WTC11 (cell line): ENCODE measurements around the gene TRIM75. TPM values are rescaled to one million over a fixed set of nuclear protein-coding genes. Genes with fewer than 3 reads are reported as not detected.
"Not testable (repeated sequence)": the region's sequence is repeated elsewhere in the genome, so short reads cannot be mapped to it uniquely, and the experiment has no call there.

Experiments
- ATAC-seq: fragments of 200-7000 bp; cut with Tn5 transposase; 2 replicates; pipeline ENCODE4 v1.10.0; 2021; ENCODE audit warnings: mild to moderate bottlenecking, moderate library complexity
- CTCF ChIA-PET: fragments of 300-600 bp; sonication (Branson Sonifier 250); formaldehyde crosslinking; loops from one replicate; lab custom pipeline; 2021; ENCODE audit warnings: antibody characterized with exemption; lab: Charles Lee
- POLR2A ChIA-PET: fragments of 350-600 bp; sonication (Branson Sonifier 250); formaldehyde crosslinking; loops from one replicate; lab custom pipeline; 2021; ENCODE audit warnings: antibody characterized with exemption; lab: Charles Lee
- DNase-seq: peaks from one replicate; pipeline ENCODE4 v3.0.0; 2021; ENCODE audit warnings: low spot score
- H3K27ac Mint-ChIP-seq: 2 replicates; pipeline ENCODE4 v1.8.0; 2021; ENCODE audit warnings: mixed read lengths
- H3K27me3 Mint-ChIP-seq: 2 replicates; pipeline ENCODE4 v1.8.0; 2021; ENCODE audit warnings: low read depth, mild to moderate bottlenecking, moderate library complexity, mixed read lengths
- H3K36me3 Mint-ChIP-seq: 2 replicates; pipeline ENCODE4 v1.8.0; 2021; ENCODE audit warnings: mixed read lengths
- H3K4me1 Mint-ChIP-seq: 2 replicates; pipeline ENCODE4 v1.8.0; 2022; ENCODE audit warnings: mixed read lengths
- H3K4me3 Mint-ChIP-seq: 2 replicates; pipeline ENCODE4 v1.8.0; 2021; ENCODE audit warnings: mild to moderate bottlenecking, moderate library complexity, mixed read lengths
- H3K9me3 Mint-ChIP-seq: 2 replicates; pipeline ENCODE4 v1.8.0; 2021; ENCODE audit warnings: mixed read lengths
- CREM ChIP-seq: sonication (generic); formaldehyde crosslinking; IDR thresholded peaks from 2 replicates; pipeline ENCODE4 v1.8.1; 2022; ENCODE audit warnings: mild to moderate bottlenecking, missing genetic modification reagents, moderate library complexity
- ESRRA ChIP-seq: sonication (generic); formaldehyde crosslinking; IDR thresholded peaks from 2 replicates; pipeline ENCODE4 v1.8.1; 2022; ENCODE audit warnings: mild to moderate bottlenecking, missing genetic modification reagents, borderline replicate concordance
- GRHL2 ChIP-seq: fragments of 250-450 bp; sonication (Bioruptor Pico); IDR thresholded peaks from 2 replicates; pipeline ENCODE4 v1.8.0; 2022; ENCODE audit warnings: mild to moderate bottlenecking, moderate library complexity; ENCODE audit not compliant: insufficient replicate concordance, severe bottlenecking
- HMGA2 ChIP-seq: fragments of 250-450 bp; sonication (Bioruptor Pico); IDR thresholded peaks from 2 replicates; pipeline ENCODE4 v1.4.0; 2021; ENCODE audit warnings: mild to moderate bottlenecking, moderate library complexity
- NFYB ChIP-seq: sonication (generic); formaldehyde crosslinking; conservative IDR thresholded peaks from 2 replicates; pipeline ENCODE4 v1.8.0; 2022; ENCODE audit warnings: low read depth, missing genetic modification reagents
- NR1H2 ChIP-seq: sonication (generic); formaldehyde crosslinking; IDR thresholded peaks from 2 replicates; pipeline ENCODE4 v1.9.0; 2021; ENCODE audit warnings: mild to moderate bottlenecking, moderate library complexity, missing genetic modification reagents
- PRRX2 ChIP-seq: fragments of 250-450 bp; sonication (Bioruptor Pico); IDR thresholded peaks from 2 replicates; pipeline ENCODE4 v1.8.0; 2021; ENCODE audit warnings: mild to moderate bottlenecking
- STAT6 ChIP-seq: sonication (generic); formaldehyde crosslinking; conservative IDR thresholded peaks from 2 replicates; pipeline ENCODE4 v1.8.1; 2023; ENCODE audit warnings: mild to moderate bottlenecking, low read depth, missing genetic modification reagents, moderate library complexity
- TCF7 ChIP-seq: sonication (generic); formaldehyde crosslinking; IDR thresholded peaks from 2 replicates; pipeline ENCODE4 v1.8.0; 2022; ENCODE audit warnings: mild to moderate bottlenecking, low read depth, missing genetic modification reagents, moderate library complexity
- USF1 ChIP-seq: sonication (generic); formaldehyde crosslinking; IDR thresholded peaks from 2 replicates; pipeline ENCODE4 v1.8.0; 2022; ENCODE audit warnings: mild to moderate bottlenecking, missing genetic modification reagents
- ZMAT4 ChIP-seq: fragments of 250-450 bp; sonication (Bioruptor Pico); IDR thresholded peaks from 2 replicates; pipeline ENCODE4 v1.9.0; 2021; ENCODE audit warnings: mild to moderate bottlenecking
- ZNF232 ChIP-seq: sonication (generic); formaldehyde crosslinking; IDR thresholded peaks from 2 replicates; pipeline ENCODE4 v1.8.0; 2022; ENCODE audit warnings: mild to moderate bottlenecking, missing genetic modification reagents
- ZNF263 ChIP-seq: sonication (generic); formaldehyde crosslinking; IDR thresholded peaks from 2 replicates; pipeline ENCODE4 v1.8.1; 2022; ENCODE audit warnings: low read depth, mild to moderate bottlenecking, moderate library complexity, missing genetic modification reagents
- ZNF396 ChIP-seq: fragments of 250-450 bp; sonication (Bioruptor Pico); IDR thresholded peaks from 2 replicates; pipeline ENCODE4 v1.8.0; 2021; ENCODE audit warnings: mild to moderate bottlenecking, moderate library complexity, borderline replicate concordance
- ZNF671 ChIP-seq: fragments of 250-450 bp; sonication (Bioruptor Pico); IDR thresholded peaks from 2 replicates; pipeline ENCODE4 v1.8.0; 2021; ENCODE audit warnings: mild to moderate bottlenecking
- total RNA-seq: library from RNA; stranded (reverse); gene quantifications from 3 replicates; pipeline ENCODE4 v1.2.3, GENCODE V29; 2021
- TF ChIP-seq, protein P1 (sequence below): sonication (generic); formaldehyde crosslinking; IDR thresholded peaks from 2 replicates; pipeline ENCODE4 v1.8.1; 2023; ENCODE audit warnings: mild to moderate bottlenecking, missing genetic modification reagents, moderate library complexity
- TF ChIP-seq, protein P2 (sequence below): fragments of 250-450 bp; sonication (Bioruptor Pico); IDR thresholded peaks from 2 replicates; pipeline ENCODE4 v2.1.2; 2022; ENCODE audit warnings: mild to moderate bottlenecking, moderate library complexity
- TF ChIP-seq, protein P3 (sequence below): sonication (generic); formaldehyde crosslinking; IDR thresholded peaks from 2 replicates; pipeline ENCODE4 v1.8.1; 2022; ENCODE audit warnings: low read depth, missing genetic modification reagents, borderline replicate concordance
- TF ChIP-seq, protein P4 (sequence below): sonication (generic); formaldehyde crosslinking; IDR thresholded peaks from 2 replicates; pipeline ENCODE4 v1.8.1; 2022; ENCODE audit warnings: missing genetic modification reagents, borderline replicate concordance

Gene TRIM75
- total RNA-seq, 1 experiment from 2014 or later = not detected

DNA sequence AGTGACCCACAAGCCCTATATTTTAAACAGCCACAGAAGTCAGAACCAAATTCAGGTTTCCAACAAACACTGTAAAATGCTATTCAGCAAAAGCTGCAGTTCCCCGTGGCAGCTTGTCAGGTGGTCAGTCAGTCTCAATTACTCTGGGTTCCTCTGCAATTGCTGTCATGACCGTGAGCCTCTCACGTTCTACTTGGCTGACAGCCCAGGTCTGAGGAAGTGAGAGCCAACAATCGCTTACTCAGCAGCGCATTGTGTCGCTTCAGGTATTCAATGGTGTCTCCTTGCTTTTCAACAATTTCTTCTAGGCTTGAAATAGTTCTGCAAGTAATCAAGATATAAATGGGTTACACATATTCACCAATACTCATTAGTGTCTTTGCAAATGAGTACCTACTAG is 25.8 kb downstream of the TRIM75 start:
- H3K27me3 Mint-ChIP-seq = no peaks in the 10 kb centered on the region
- H3K27ac Mint-ChIP-seq = no peak overlapping the region
- ATAC-seq = no peak
- no peak overlapping the region for H3K4me3 Mint-ChIP-seq
- CTCF ChIA-PET = no interaction called here
- no peaks in the 10 kb centered on the region for H3K4me1 Mint-ChIP-seq
- peaks cover 11% of the 10 kb centered on the region for H3K36me3 Mint-ChIP-seq
- POLR2A ChIA-PET = no interaction called here
- no peak for DNase-seq
- no peaks in the 10 kb centered on the region for H3K9me3 Mint-ChIP-seq
- TF ChIP-seq ZNF232 (CRISPR knock-in tag) = no peak
- no peak for TF ChIP-seq USF1 (CRISPR knock-in tag)
- no peak for TF ChIP-seq GRHL2

DNA sequence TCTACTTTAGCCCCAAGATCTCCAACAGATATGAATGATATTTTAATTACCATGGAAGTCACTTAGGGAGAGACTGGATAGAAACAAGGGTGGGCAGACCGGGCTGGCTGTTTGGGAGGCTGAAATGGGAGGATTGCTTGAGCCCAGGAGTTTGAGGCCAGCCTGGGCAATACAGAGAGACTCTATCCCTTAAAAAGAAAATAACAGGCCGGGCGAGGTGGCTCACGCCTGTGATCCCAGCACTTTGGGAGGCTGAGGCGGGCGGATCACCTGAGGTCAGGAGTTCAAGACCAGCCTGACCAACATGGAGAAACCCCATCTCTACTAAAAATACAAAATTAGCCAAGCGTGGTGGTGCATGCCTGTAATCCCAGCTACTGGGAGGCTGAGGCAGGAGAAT is 31.1 kb downstream of the TRIM75 start:
- H3K4me3 Mint-ChIP-seq, H3K9me3 Mint-ChIP-seq, DNase-seq, CTCF ChIA-PET, H3K4me1 Mint-ChIP-seq, H3K27me3 Mint-ChIP-seq, ATAC-seq, H3K27ac Mint-ChIP-seq: not testable (repeated sequence)
- POLR2A ChIA-PET = interaction anchor here (0.7 kb wide), 1 partner anchor 8 kb away, joined by 5 read pairs; no protein-coding TSS in a partner anchor
- peaks cover 28% of the 10 kb centered on the region for H3K36me3 Mint-ChIP-seq

DNA sequence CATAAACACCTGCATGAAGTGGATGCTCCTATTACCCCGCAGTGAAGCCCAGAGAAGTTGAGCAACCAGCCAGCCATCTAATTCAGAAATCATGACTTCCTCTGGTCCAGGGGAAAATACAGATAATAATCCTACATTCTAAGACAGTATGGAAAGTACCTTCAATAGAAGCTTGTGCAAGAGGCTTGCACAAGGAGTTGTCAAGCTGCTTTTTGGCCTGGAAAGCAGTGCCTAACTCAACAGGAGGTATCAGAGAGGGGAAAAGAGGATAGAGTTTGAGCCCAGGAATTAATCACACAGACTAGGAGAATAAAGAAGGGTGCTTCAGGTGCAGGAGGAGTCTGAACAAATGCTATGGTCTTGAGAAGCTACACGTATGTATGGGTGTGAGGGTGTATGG is 32.3 kb downstream of the TRIM75 start:
- DNase-seq (no peak), ATAC-seq (no peak)
- Mint-ChIP-seq H3K27ac (no peak overlapping the region), H3K4me3 (no peak overlapping the region), H3K27me3 (no peaks in the 10 kb centered on the region), H3K36me3 (peaks cover 32% of the 10 kb centered on the region), H3K9me3 (no peaks in the 10 kb centered on the region), H3K4me1 (no peaks in the 10 kb centered on the region)
- CTCF ChIA-PET = no interaction called here
- TF ChIP-seq ZMAT4 (CRISPR knock-in tag) (no peak), HMGA2 (CRISPR knock-in tag) (no peak), NR1H2 (CRISPR knock-in tag) (no peak)
- POLR2A ChIA-PET = interaction anchor here (0.6 kb wide), 1 partner anchor 104 kb away, joined by 9 read pairs; no protein-coding TSS in a partner anchor

- DNase-seq = no peak
- TF ChIP-seq, protein P1, sequence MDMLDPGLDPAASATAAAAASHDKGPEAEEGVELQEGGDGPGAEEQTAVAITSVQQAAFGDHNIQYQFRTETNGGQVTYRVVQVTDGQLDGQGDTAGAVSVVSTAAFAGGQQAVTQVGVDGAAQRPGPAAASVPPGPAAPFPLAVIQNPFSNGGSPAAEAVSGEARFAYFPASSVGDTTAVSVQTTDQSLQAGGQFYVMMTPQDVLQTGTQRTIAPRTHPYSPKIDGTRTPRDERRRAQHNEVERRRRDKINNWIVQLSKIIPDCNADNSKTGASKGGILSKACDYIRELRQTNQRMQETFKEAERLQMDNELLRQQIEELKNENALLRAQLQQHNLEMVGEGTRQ (CRISPR knock-in tag) = no peak
- TF ChIP-seq CREM = no peak
- TF ChIP-seq ZNF263 (CRISPR knock-in tag) = no peak
- TF ChIP-seq ESRRA (CRISPR knock-in tag) = no peak
- TF ChIP-seq ZNF396 (CRISPR knock-in tag) = no peak
- no peak for TF ChIP-seq ZNF671 (CRISPR knock-in tag)
- TF ChIP-seq, protein P2, sequence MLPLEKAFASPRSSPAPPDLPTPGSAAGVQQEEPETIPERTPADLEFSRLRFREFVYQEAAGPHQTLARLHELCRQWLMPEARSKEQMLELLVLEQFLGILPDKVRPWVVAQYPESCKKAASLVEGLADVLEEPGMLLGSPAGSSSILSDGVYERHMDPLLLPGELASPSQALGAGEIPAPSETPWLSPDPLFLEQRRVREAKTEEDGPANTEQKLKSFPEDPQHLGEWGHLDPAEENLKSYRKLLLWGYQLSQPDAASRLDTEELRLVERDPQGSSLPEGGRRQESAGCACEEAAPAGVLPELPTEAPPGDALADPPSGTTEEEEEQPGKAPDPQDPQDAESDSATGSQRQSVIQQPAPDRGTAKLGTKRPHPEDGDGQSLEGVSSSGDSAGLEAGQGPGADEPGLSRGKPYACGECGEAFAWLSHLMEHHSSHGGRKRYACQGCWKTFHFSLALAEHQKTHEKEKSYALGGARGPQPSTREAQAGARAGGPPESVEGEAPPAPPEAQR (CRISPR knock-in tag) = no peak
- TF ChIP-seq STAT6 (CRISPR knock-in tag) = no peak
- TF ChIP-seq TCF7 (CRISPR knock-in tag) = no peak
- TF ChIP-seq NFYB (CRISPR knock-in tag) = no peak
- no peak for TF ChIP-seq PRRX2 (CRISPR knock-in tag)
- TF ChIP-seq, protein P3, sequence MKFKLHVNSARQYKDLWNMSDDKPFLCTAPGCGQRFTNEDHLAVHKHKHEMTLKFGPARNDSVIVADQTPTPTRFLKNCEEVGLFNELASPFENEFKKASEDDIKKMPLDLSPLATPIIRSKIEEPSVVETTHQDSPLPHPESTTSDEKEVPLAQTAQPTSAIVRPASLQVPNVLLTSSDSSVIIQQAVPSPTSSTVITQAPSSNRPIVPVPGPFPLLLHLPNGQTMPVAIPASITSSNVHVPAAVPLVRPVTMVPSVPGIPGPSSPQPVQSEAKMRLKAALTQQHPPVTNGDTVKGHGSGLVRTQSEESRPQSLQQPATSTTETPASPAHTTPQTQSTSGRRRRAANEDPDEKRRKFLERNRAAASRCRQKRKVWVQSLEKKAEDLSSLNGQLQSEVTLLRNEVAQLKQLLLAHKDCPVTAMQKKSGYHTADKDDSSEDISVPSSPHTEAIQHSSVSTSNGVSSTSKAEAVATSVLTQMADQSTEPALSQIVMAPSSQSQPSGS = no peak
- TF ChIP-seq, protein P4, sequence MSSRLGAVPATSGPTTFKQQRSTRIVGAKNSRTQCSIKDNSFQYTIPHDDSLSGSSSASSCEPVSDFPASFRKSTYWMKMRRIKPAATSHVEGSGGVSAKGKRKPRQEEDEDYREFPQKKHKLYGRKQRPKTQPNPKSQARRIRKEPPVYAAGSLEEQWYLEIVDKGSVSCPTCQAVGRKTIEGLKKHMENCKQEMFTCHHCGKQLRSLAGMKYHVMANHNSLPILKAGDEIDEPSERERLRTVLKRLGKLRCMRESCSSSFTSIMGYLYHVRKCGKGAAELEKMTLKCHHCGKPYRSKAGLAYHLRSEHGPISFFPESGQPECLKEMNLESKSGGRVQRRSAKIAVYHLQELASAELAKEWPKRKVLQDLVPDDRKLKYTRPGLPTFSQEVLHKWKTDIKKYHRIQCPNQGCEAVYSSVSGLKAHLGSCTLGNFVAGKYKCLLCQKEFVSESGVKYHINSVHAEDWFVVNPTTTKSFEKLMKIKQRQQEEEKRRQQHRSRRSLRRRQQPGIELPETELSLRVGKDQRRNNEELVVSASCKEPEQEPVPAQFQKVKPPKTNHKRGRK = no peak
- TF ChIP-seq, all 79 proteins: peak for 0
- no peak overlapping the region for H3K27ac Mint-ChIP-seq
- H3K27me3 Mint-ChIP-seq = no peaks in the 10 kb centered on the region
- no peaks in the 10 kb centered on the region for H3K9me3 Mint-ChIP-seq
- CTCF ChIA-PET = interaction anchor here (0.6 kb wide), 1 partner anchor 1841 kb away, joined by 3 read pairs; no protein-coding TSS in a partner anchor
- no peaks in the 10 kb centered on the region for H3K4me1 Mint-ChIP-seq
- no peak for ATAC-seq
- H3K4me3 Mint-ChIP-seq = no peak overlapping the region
- POLR2A ChIA-PET = no interaction called here
- peaks cover 39% of the 10 kb centered on the region for H3K36me3 Mint-ChIP-seq
Observed at GRCh38 chr4:165088366-165088765, 34.7 kb downstream of the TRIM75 start.
